ENCODE data around the gene DNAJB4. TPM values are rescaled to one million over a fixed set of nuclear protein-coding genes. Genes with fewer than 3 reads are reported as not detected.
"Not testable (repeated sequence)": the region's sequence is repeated elsewhere in the genome, so short reads cannot be mapped to it uniquely, and the experiment has no call there.

The DNAJB4 gene
- total RNA-seq, 1 experiment from 2014 or later, result 28.5 TPM

GRCh38 chr1:78061825-78062523 lies 57.2 kb downstream of the DNAJB4 start:
- POLR2A ChIA-PET, result interaction anchor here (1.4 kb wide), 1 partner anchor 9 kb away, joined by 5 read pairs; no protein-coding TSS in a partner anchor
- BruUV-seq (replicated peaks), result no TSS peak
- Mint-ChIP-seq H3K27me3 (ENCODE audit: insufficient read depth, unreplicated experiment) (no peaks in the 10 kb centered on the region), H3K4me1 (ENCODE audit: insufficient read depth, unreplicated experiment) (no peaks in the 10 kb centered on the region), H3K36me3 (ENCODE audit: insufficient read depth, unreplicated experiment) (no peaks in the 10 kb centered on the region), H3K4me3 (ENCODE audit: unreplicated experiment) (no peak overlapping the region), H3K27ac (ENCODE audit: low read depth, unreplicated experiment) (no peak overlapping the region), H3K9me3 (ENCODE audit: unreplicated experiment) (no peaks in the 10 kb centered on the region)
- TF ChIP-seq CTCF (IDR thresholded peaks at IDR 0.05; ENCODE audit: unreplicated experiment), result no peak
- no peak for DNase-seq (ENCODE audit: unreplicated experiment)
- CTCF ChIA-PET, result interaction anchor here (0.7 to 1.0 kb wide), 2 partner anchors 8 to 10 kb away, joined by 3 read pairs; no protein-coding TSS in a partner anchor
- intact Hi-C loops (cut with micrococcal nuclease), result no loop called here

GRCh38 chr1:78064886-78065285 lies 60.1 kb downstream of the DNAJB4 start:
- H3K27me3 Mint-ChIP-seq (ENCODE audit: insufficient read depth, unreplicated experiment); POLR2A ChIA-PET: not testable (repeated sequence)

More at GRCh38 chr1:78064886-78065285, 60.1 kb downstream of the DNAJB4 start:
- DNase-seq (ENCODE audit: unreplicated experiment); BruUV-seq (replicated peaks); H3K4me1 Mint-ChIP-seq (ENCODE audit: insufficient read depth, unreplicated experiment); intact Hi-C loops (cut with micrococcal nuclease); H3K36me3 Mint-ChIP-seq (ENCODE audit: insufficient read depth, unreplicated experiment); H3K4me3 Mint-ChIP-seq (ENCODE audit: unreplicated experiment); H3K27ac Mint-ChIP-seq (ENCODE audit: low read depth, unreplicated experiment); CTCF ChIA-PET; H3K9me3 Mint-ChIP-seq (ENCODE audit: unreplicated experiment): not testable (repeated sequence)

Other genes with a start within 250 kb of the DNAJB4 start
- 39.7 and 45.1 TPM in 2 replicates for gene USP33, start 245.1 kb upstream of the DNAJB4 start, total RNA-seq (2022)
- 13.2 and 19.9 TPM in 2 replicates for gene MIGA1, start 225.3 kb upstream of the DNAJB4 start, total RNA-seq (2022)
- gene NEXN, start 116.3 kb upstream of the DNAJB4 start, total RNA-seq (2022), result 1.6 and 1.8 TPM in 2 replicates
- 156 and 169 TPM in 2 replicates for gene FUBP1, start 25.9 kb upstream of the DNAJB4 start, total RNA-seq (2022)
- gene GIPC2, start 41.0 kb downstream of the DNAJB4 start, total RNA-seq (2022), result 0.07 TPM in 1 of 2 replicates, not detected in the other